Measurements from ENCODE around the gene LNPK.
A peak's percentile ranks its signal among the peaks of the same experiment; 100 is the strongest.

LNPK gene

GRCh38 chr2:176001916-176002687 is at the start of gene LNPK:
LNPK (minus strand) TSS chr2:176002267; CDS start chr2:175995584, 6,683 bp downstream.
- no peak for TF ChIP-seq RAD21 (IDR thresholded peaks at IDR 0.05; ENCODE audit: low read depth)
- peak; percentile 50; the same call in 1 of the 2 replicates for TF ChIP-seq TCF12 (IDR thresholded peaks at IDR 0.05; ENCODE audit: low read depth)
- peak; percentile 99 for TF ChIP-seq USF1 (IDR thresholded peaks at IDR 0.05)
- TF ChIP-seq CREB1 (IDR thresholded peaks at IDR 0.05; ENCODE audit: low read depth) = no peak
- TF ChIP-seq EP300 (IDR thresholded peaks at IDR 0.05; ENCODE audit: borderline replicate concordance) = 0 out of 2 replicates have a peak, but pooled peaks have one; percentile 22
- no peak for TF ChIP-seq FOXM1 (IDR thresholded peaks at IDR 0.05; ENCODE audit: borderline replicate concordance, low read depth)
- TF ChIP-seq TEAD4 (IDR thresholded peaks at IDR 0.05) = no peak
- peak; percentile 68; the same call in 1 of the 2 replicates for TF ChIP-seq YY1 (IDR thresholded peaks at IDR 0.05; ENCODE audit: low read depth)
- TF ChIP-seq ZBTB7A (IDR thresholded peaks at IDR 0.05; ENCODE audit: low read depth) = peak; percentile 35; the same call in 1 of the 2 replicates
- peak; percentile 42 for TF ChIP-seq NFIC (IDR thresholded peaks at IDR 0.05)
- peak; percentile 94 for TF ChIP-seq TAF1 (IDR thresholded peaks at IDR 0.05; ENCODE audit: low read depth)
- TF ChIP-seq REST (IDR thresholded peaks at IDR 0.05; ENCODE audit: low read depth) = no peak
- peak; percentile 84 for TF ChIP-seq MAX (IDR thresholded peaks at IDR 0.05)
- peak; percentile 55 for TF ChIP-seq EGR1 (IDR thresholded peaks at IDR 0.05)
- TF ChIP-seq CEBPB (IDR thresholded peaks at IDR 0.05) = no peak

DNA sequence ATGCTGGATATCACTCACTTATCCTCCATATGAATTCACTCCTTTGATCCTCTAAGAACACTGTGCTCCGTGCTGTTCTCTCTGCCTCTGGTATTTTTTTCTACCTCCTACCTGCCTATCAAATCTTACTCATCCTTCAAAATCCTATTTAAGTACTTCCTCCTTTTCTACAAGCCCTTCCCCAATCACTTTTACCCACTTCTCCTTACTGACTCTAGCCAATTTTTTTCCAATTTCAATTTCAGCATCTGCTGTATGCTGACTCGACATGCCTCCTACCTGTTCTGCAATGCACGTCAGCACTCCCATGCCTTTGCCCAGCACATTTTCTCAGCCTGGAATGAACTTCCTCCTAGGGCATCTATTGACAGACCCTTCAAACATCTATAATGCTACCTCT is 37.3 kb upstream of the LNPK start:
- no peak for TF ChIP-seq MAX (IDR thresholded peaks at IDR 0.05)
- no peak for TF ChIP-seq TCF12 (IDR thresholded peaks at IDR 0.05; ENCODE audit: low read depth)
- TF ChIP-seq ZBTB7A (IDR thresholded peaks at IDR 0.05; ENCODE audit: low read depth) = no peak
- TF ChIP-seq USF1 (IDR thresholded peaks at IDR 0.05) = no peak
- no peak for TF ChIP-seq FOXM1 (IDR thresholded peaks at IDR 0.05; ENCODE audit: borderline replicate concordance, low read depth)
- TF ChIP-seq CEBPB (IDR thresholded peaks at IDR 0.05) = no peak

DNA sequence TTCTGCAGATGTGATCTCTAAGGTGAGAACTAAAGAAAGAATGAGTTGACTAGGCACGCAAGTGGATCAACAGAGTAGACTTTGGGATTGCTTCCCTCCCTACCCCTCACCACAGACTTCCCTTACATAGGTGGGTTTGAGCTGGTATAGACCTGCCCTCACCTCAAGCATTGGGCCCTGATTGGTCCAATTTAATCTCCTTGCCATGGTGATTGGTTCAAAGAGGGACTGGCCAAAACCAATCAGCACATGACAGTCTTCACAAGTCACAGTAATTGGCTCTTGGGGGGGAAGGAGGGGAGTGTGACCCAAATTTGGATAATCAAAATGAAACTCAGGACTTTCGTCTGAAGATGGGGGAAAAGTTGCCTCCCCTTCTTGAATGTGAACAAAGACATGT is 36.6 kb upstream of the LNPK start:
- no peak for TF ChIP-seq ZBTB7A (IDR thresholded peaks at IDR 0.05; ENCODE audit: low read depth)
- no peak for TF ChIP-seq NFIC (IDR thresholded peaks at IDR 0.05)
- no peak for TF ChIP-seq TEAD4 (IDR thresholded peaks at IDR 0.05)
- TF ChIP-seq REST (IDR thresholded peaks at IDR 0.05; ENCODE audit: low read depth) = no peak
- no peak for TF ChIP-seq YY1 (IDR thresholded peaks at IDR 0.05; ENCODE audit: low read depth)
- no peak for TF ChIP-seq TAF1 (IDR thresholded peaks at IDR 0.05; ENCODE audit: low read depth)
- TF ChIP-seq CEBPB (IDR thresholded peaks at IDR 0.05) = no peak
- no peak for TF ChIP-seq FOXM1 (IDR thresholded peaks at IDR 0.05; ENCODE audit: borderline replicate concordance, low read depth)

DNA sequence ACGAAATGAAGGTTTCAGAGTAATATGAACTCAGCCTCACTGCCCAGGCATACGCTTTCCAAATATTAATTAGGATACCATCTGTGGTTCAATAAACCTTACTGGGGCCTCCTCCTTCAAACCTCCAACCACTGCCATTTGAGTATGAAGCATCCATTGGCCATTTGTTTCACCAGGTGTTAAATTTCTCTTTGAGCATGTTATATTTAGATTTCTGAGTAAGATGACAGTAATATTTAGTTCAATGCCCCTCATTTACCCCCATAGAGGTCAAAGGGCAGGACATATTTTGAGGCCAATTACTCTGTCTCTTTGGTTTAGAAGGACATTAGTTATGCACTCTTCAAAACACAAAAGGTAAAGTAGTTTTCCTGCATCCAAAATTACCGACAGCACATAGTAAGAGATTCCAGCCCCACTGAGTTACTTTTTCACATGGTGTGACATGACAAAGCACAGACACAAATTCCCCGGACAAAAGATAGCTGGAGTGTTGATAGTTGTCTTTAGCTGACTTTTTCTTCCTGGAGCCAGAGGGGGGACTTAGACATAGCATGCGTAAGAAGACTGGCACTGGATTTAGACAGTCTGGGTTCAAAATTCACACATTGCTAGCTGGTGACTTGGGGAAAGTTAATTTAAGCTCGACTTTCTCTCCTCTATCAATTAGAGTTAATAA is 33.1 kb upstream of the LNPK start:
- TF ChIP-seq RAD21 (IDR thresholded peaks at IDR 0.05; ENCODE audit: low read depth) = no peak
- no peak for TF ChIP-seq TAF1 (IDR thresholded peaks at IDR 0.05; ENCODE audit: low read depth)
- TF ChIP-seq ZBTB7A (IDR thresholded peaks at IDR 0.05; ENCODE audit: low read depth) = no peak
- TF ChIP-seq CEBPB (IDR thresholded peaks at IDR 0.05) = no peak
- no peak for TF ChIP-seq EP300 (IDR thresholded peaks at IDR 0.05; ENCODE audit: borderline replicate concordance)
- TF ChIP-seq NFIC (IDR thresholded peaks at IDR 0.05) = no peak
- no peak for TF ChIP-seq MAX (IDR thresholded peaks at IDR 0.05)
- no peak for TF ChIP-seq USF1 (IDR thresholded peaks at IDR 0.05)
- no peak for TF ChIP-seq CREB1 (IDR thresholded peaks at IDR 0.05; ENCODE audit: low read depth)
- TF ChIP-seq TEAD4 (IDR thresholded peaks at IDR 0.05) = no peak
- TF ChIP-seq EGR1 (IDR thresholded peaks at IDR 0.05) = no peak
- no peak for TF ChIP-seq YY1 (IDR thresholded peaks at IDR 0.05; ENCODE audit: low read depth)
- no peak for TF ChIP-seq REST (IDR thresholded peaks at IDR 0.05; ENCODE audit: low read depth)
- no peak for TF ChIP-seq TCF12 (IDR thresholded peaks at IDR 0.05; ENCODE audit: low read depth)
